ENCODE data around the gene SLC7A5.

DNA sequence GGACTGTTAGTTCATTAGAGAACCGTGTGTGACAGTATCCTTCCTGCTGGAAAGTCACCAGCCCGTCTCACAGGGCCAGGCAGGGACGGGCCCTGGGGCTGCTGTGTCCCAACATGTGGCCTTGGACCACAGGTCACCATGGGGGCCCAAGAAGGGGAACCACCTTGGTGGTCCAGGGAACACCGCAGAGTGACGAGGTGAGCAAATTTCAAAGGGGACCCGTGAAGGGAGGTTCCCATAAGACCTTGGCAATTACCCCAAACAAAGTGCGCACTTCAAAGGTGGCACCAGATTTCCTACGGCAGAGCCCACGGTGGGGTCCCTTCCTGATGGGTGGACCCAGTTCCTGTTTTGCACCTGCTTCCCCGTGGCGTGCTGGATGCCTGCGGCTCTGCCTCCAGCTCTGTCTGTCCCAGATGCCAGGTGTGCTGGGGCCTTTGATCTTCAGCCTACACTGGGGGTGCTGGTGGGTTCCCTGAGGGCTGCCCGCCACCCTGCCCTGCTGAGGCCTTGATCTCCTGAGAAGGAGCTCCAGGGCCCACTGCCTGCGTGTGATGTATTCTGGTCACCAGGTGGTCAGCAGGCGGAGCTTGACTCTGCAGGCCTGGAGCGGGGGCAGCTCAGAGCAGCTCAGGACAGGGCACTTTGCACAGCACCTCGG is 27.0 kb downstream of the SLC7A5 start:
- TF ChIP-seq JUN (IDR thresholded peaks at IDR 0.05; ENCODE audit: borderline replicate concordance, insufficient read depth, insufficient read length, low read depth) (no peak), POLR2A (IDR thresholded peaks at IDR 0.05; ENCODE audit: low read depth, low read length) (no peak), EZH2 (IDR thresholded peaks at IDR 0.05; ENCODE audit: borderline replicate concordance, low read depth, low read length, severe bottlenecking) (no peak)
